GM19463 (cell line): Measurements from ENCODE around the gene TMA7.

Source experiments
- ATAC-seq: cut with Tn5 transposase; IDR thresholded peaks from one replicate; pipeline ENCODE4 v1.9.1; 2021; ENCODE audit warnings: mild to moderate bottlenecking, moderate library complexity; ENCODE audit not compliant: unreplicated experiment

TMA7 gene

GRCh38 chr3:48493203-48493501 lies 53.1 kb downstream of the TMA7 start:
- ATAC-seq, result no peak
